Measurements from ENCODE around the gene ZCCHC14.
"Not testable (repeated sequence)": the region's sequence is repeated elsewhere in the genome, so short reads cannot be mapped to it uniquely, and the experiment has no call there.

ZCCHC14 gene

GRCh38 chr16:87507351-87508069, 14.7 kb upstream of the ZCCHC14 start:
- Histone ChIP-seq H3K36me3 (ENCODE audit: insufficient read depth) (no peaks in the 10 kb centered on the region), H3K4me1 (ENCODE audit: low read depth, poor library complexity, severe bottlenecking) (no peaks in the 10 kb centered on the region), H4K20me1 (ENCODE audit: insufficient read depth) (no peaks in the 10 kb centered on the region), H2AFZ (ENCODE audit: low read depth) (no peak overlapping the region), H3K79me2 (ENCODE audit: insufficient read depth, low read depth) (no peaks in the 10 kb centered on the region), H3K4me3 (IDR thresholded peaks at IDR 0.05; ENCODE audit: insufficient read depth, low read depth, low read length) (no peak overlapping the region), H3K9ac (no peak overlapping the region), H3K27me3 (ENCODE audit: insufficient read depth, low read depth) (peaks cover 55% of the 10 kb centered on the region), H3K4me2 (no peak overlapping the region), H3K27ac (no peak overlapping the region)
- TF ChIP-seq CTCF (conservative IDR thresholded peaks at IDR 0.05; ENCODE audit: low read depth, low read length) = no peak

DNA sequence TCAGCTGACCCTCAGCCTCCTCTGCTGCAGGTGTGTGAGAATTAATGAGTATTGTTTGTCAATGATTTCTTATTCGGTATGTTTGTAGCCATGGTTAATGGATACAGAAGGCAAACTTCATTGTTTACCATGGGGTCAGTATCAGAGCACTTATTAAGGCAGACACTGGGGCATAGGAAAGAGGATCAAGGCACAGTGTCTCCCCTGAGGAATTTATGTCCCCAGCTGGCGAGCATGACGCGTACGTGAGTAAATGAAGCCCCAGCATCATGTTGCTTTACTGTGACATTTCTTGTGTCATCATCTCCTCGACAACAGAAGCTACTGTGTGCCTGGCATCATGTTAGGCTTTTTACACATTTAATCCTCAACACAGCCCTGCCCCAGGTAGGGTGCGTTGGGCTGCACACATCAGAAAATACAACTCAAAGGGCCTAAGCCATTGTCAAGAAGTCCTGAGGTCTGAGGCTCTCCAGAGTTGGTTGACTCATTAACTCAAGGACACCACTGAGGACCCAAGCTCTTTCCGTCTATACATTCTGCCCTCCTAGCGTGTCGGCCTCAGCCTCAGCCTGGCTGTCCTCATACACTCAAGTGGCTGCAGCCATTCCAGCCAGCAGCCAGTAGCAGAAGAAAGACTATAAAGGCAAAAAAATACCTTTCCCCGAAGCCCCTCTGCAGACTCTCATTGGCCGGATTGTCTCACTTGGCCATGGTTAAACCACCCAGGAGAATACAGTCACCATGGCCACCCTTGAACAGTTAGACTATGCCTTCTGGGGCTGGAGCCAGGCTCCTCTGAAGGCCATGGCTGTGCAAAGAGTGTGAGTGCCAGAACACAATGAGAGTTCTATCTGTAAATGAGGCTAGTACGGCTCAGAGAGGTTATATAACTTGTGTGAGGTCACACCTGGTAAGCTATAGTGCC, 13.9 kb upstream of the ZCCHC14 start:
- Histone ChIP-seq H3K9ac (no peak overlapping the region), H3K27me3 (ENCODE audit: insufficient read depth, low read depth) (peaks cover 51% of the 10 kb centered on the region), H2AFZ (ENCODE audit: low read depth) (no peak overlapping the region), H3K27ac (no peak overlapping the region), H3K4me1 (ENCODE audit: low read depth, poor library complexity, severe bottlenecking) (no peaks in the 10 kb centered on the region), H3K79me2 (ENCODE audit: insufficient read depth, low read depth) (no peaks in the 10 kb centered on the region), H3K4me3 (IDR thresholded peaks at IDR 0.05; ENCODE audit: insufficient read depth, low read depth, low read length) (no peak overlapping the region), H3K36me3 (ENCODE audit: insufficient read depth) (no peaks in the 10 kb centered on the region), H4K20me1 (ENCODE audit: insufficient read depth) (no peaks in the 10 kb centered on the region), H3K4me2 (no peak overlapping the region)
- no peak for TF ChIP-seq CTCF (conservative IDR thresholded peaks at IDR 0.05; ENCODE audit: low read depth, low read length)

GRCh38 chr16:87505834-87506233, 13.0 kb upstream of the ZCCHC14 start:
- Histone ChIP-seq H3K9ac (no peak overlapping the region), H4K20me1 (ENCODE audit: insufficient read depth) (no peaks in the 10 kb centered on the region), H3K79me2 (ENCODE audit: insufficient read depth, low read depth) (no peaks in the 10 kb centered on the region), H3K27ac (no peak overlapping the region), H3K4me3 (IDR thresholded peaks at IDR 0.05; ENCODE audit: insufficient read depth, low read depth, low read length) (no peak overlapping the region), H2AFZ (ENCODE audit: low read depth) (no peak overlapping the region), H3K27me3 (ENCODE audit: insufficient read depth, low read depth) (peaks cover 43% of the 10 kb centered on the region), H3K36me3 (ENCODE audit: insufficient read depth) (no peaks in the 10 kb centered on the region), H3K4me2 (no peak overlapping the region), H3K4me1 (ENCODE audit: low read depth, poor library complexity, severe bottlenecking) (no peaks in the 10 kb centered on the region)
- TF ChIP-seq CTCF (conservative IDR thresholded peaks at IDR 0.05; ENCODE audit: low read depth, low read length) = no peak

- not testable (repeated sequence) for H3K36me3 ChIP-seq (ENCODE audit: insufficient read depth); H3K79me2 ChIP-seq (ENCODE audit: insufficient read depth, low read depth); H4K20me1 ChIP-seq (ENCODE audit: insufficient read depth); H3K9ac ChIP-seq; H3K4me1 ChIP-seq (ENCODE audit: low read depth, poor library complexity, severe bottlenecking); H3K4me3 ChIP-seq (IDR thresholded peaks at IDR 0.05; ENCODE audit: insufficient read depth, low read depth, low read length); H3K27ac ChIP-seq; H2AFZ ChIP-seq (ENCODE audit: low read depth); H3K4me2 ChIP-seq
- H3K27me3 ChIP-seq (ENCODE audit: insufficient read depth, low read depth) = peaks cover 32% of the 10 kb centered on the region; the same call in 1 of the 2 replicates
Observed at GRCh38 chr16:87503232-87503937, 10.6 kb upstream of the ZCCHC14 start.
